A673 (cell line): Measurements from ENCODE around the gene GP5.

ENCODE experiments used
- EZH2 ChIP-seq: fragments of 200-600 bp; sonication (generic); IDR thresholded peaks from 2 replicates; pipeline ENCODE4 v1.6.1; 2017; ENCODE audit warnings: borderline replicate concordance, low read depth, mild to moderate bottlenecking, mixed read lengths, antibody characterized with exemption, low read length; ENCODE audit not compliant: poor library complexity, severe bottlenecking
- TF ChIP-seq, protein P1 (sequence below): fragments of 300-800, 200-600 bp; sonication (generic); conservative IDR thresholded peaks from 2 replicates; pipeline ENCODE4 v1.5.1; 2017; ENCODE audit warnings: low read depth, mild to moderate bottlenecking, antibody characterized with exemption, low read length, moderate library complexity, mixed read lengths

DNA sequence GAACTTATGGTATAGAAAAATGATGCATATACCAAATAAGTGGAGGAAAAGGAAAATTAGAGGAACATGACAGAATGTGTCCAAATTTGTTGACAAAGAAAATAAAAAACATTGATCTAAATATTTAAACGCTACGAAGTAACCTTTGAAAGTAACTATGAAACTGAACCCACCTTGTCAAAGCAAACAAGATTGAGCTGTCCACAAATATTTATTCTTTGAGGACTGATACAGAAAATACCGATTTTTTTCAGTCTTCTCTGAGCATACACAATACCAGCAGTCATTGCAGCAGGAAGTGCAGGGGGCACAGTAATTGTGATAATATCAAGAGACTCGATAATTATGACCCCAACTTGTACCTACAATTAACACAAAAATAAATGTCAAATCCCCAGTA is 47.7 kb upstream of the GP5 start:
- TF ChIP-seq, protein P1, sequence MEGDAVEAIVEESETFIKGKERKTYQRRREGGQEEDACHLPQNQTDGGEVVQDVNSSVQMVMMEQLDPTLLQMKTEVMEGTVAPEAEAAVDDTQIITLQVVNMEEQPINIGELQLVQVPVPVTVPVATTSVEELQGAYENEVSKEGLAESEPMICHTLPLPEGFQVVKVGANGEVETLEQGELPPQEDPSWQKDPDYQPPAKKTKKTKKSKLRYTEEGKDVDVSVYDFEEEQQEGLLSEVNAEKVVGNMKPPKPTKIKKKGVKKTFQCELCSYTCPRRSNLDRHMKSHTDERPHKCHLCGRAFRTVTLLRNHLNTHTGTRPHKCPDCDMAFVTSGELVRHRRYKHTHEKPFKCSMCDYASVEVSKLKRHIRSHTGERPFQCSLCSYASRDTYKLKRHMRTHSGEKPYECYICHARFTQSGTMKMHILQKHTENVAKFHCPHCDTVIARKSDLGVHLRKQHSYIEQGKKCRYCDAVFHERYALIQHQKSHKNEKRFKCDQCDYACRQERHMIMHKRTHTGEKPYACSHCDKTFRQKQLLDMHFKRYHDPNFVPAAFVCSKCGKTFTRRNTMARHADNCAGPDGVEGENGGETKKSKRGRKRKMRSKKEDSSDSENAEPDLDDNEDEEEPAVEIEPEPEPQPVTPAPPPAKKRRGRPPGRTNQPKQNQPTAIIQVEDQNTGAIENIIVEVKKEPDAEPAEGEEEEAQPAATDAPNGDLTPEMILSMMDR = no peak
- no peak for TF ChIP-seq EZH2
